ENCODE data around the gene SLC35F3.

- no peak for TF ChIP-seq CTCF (conservative IDR thresholded peaks at IDR 0.05; ENCODE audit: low read length)
- no peak for TF ChIP-seq EZH2phosphoT487 (IDR thresholded peaks at IDR 0.05; ENCODE audit: borderline replicate concordance, low read depth, low read length)
Measured at GRCh38 chr1:233864578-233864977, 39.9 kb upstream of the SLC35F3 start.
